HG03095 (cell line): ENCODE results near the gene SNX21.
"Not testable (repeated sequence)": the region's sequence is repeated elsewhere in the genome, so short reads cannot be mapped to it uniquely, and the experiment has no call there.

Experiments
- ATAC-seq: cut with Tn5 transposase; IDR thresholded peaks from one replicate; pipeline ENCODE4 v1.9.1; 2021; ENCODE audit warnings: moderate library complexity; ENCODE audit not compliant: unreplicated experiment

Gene SNX21

DNA sequence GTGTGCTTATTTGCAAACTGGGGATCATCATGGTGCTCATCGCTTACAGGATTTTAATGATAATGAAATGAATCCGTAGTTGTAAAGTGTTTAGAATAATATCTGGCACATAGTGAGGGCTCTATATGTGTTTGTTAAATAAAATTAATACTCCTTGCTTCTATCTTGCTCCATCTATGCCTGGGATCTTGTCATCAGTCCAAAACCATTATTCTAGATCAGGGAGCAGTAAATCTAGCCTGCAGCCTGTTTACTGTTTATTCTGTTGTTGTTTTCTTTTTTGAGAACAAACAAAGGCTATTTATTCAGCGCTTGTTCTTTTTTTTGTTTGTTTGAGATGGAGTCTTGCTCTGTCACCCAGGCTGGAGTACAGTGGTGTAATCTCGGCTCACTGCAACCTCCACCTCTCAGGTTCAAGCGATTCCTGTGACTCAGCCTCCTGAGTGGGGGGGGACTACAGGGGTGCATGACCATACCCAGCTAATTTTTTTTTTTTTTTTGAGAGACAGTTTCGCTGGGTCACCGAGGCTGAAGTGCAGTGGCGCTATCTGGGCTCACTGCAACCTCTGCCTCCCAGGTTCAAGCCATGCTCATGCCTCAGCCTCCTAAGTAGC lies 15.5 kb downstream of the SNX21 start:
- ATAC-seq, result no peak

DNA sequence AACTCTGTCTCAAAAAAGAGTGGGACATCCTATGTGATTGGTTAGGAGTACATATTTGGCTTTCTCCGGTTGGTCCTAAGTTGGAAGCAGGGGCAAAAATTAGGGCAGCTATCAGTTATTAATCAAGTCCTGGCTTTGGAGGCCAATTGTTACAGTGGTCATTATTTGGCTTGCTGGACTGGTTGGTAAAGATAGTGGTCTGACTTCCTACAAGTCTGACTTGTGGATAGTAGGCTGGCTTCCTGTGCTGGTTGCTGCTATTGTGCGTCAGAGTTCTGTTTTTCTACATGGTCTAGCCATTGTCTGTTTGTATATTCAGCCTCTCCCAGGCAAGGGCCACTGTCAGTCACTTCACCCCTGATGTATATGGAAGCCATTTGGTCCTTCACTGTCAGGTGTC lies 16.6 kb downstream of the SNX21 start:
- ATAC-seq, result no peak

DNA sequence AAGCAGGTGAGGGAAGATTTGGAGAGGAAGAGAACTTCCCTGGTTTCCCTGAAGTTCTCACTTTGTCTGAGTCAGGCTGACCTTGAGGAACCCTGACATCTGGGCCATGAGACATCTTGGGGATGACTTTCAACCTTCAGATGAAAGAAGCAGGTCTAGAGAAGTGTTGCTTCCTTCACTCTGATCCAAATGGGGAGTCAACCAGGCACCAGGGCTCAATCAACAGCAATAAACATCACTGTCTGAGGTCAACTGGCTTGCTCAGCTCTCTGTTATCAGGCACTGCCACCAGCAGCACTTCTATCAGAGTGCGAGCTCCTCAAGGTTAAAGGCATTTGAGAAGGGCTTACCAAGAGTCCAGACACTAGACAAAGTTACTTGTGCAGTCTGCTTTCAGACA lies 17.3 kb downstream of the SNX21 start:
- no peak for ATAC-seq

DNA sequence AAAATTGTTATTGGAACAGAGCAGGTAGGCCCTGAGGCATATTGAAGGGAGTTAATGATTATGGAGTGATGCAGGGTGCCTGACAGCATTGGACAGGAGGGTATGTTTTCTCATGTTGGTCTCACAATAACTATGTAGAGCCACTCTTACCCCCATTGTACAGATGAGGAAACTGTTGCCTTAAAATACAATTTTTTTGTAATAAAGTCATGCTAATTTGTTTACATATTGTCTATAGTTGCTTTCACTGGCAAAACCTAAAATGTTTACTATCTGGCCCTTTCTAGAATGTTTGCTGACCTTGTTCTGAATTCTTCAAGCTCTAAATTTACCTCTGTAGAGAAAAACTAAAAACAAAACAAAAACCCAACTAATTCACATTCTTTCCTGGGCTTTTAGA lies 17.9 kb downstream of the SNX21 start:
- no peak for ATAC-seq

DNA sequence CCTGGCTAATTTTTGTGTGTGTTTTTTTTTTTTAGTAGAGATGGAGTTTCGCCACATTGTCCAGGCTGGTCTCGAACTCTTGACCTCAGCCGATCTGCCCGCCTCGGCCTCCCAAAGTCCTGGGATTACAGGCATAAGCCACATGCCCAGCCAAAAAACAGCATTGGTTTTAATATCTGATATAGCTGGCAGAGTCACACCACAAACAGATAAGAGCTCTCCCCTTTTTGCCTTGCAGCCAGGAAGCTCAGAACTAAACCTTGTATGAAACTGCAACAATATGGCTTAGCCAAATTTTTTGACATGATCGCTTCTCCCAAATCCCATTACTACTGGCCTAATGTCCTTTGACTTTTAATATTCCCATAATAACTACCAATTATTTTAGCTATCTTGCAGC lies 18.7 kb downstream of the SNX21 start:
- ATAC-seq, result no peak

DNA sequence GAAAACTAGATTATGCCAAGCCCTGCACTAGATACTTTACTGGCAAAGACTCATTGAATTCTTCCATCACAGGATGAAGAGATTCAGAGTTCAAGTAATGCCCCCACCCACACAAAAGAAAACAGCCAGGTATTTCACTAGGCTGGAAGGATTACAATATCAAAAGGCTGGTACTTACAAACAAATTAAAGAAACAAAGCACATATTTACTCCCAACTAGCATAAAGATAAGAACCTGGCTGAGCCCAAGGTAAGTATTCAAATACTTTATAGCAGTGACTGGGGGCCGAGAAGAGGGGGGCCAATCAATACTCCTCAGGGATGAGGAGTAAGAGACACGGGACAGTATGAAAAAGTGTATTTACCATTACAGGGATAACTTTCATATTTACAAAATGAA lies 19.9 kb downstream of the SNX21 start:
- no peak for ATAC-seq

DNA sequence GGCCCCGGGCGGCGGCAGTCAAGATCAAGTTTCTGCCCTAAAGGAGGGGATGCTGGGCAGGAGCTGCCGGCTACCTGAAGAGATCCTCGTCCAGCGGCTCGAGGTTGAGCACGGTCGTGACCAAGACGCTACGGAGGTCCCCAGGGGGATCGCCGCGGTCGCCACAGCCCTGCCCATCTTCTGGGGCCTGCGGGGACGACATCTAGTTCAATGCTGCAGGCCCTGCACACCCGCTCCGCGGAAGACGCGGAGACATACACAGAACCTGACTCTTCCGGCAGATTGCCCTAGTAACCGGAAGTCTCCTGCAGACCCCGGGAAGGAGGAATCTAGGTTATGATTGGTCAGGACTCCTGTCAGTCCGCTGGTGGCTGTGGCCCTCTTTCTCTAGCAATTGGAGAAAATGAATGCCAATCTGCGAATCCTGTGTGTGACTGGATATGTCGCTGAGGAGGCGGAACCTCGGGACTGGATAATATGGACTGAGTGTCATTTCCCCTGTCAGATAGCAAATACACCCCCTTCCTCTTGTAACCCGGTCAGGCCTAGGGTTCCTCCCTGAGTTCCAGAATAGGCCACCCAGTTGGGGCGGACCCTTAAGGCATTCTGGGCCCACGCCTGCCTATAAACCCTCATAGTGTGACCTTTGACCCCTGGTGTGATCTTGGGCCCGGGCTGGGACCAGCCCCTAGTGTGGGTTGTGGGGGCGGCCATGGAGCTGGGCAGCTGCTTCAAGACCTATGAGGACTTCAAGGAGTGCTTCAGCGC lies 23.7 kb downstream of the SNX21 start, which contains the start of the genes ACOT8 and ZSWIM3:
Gene ACOT8 (minus strand): TSS at position 279 of the 768 bp plus-strand sequence. CDS start 77 bp downstream, at position 202.
Gene ZSWIM3 (plus strand): TSS at position 501 of the 768 bp plus-strand sequence. CDS start 212 bp downstream, at position 713.
- ATAC-seq, result peak; percentile 89

DNA sequence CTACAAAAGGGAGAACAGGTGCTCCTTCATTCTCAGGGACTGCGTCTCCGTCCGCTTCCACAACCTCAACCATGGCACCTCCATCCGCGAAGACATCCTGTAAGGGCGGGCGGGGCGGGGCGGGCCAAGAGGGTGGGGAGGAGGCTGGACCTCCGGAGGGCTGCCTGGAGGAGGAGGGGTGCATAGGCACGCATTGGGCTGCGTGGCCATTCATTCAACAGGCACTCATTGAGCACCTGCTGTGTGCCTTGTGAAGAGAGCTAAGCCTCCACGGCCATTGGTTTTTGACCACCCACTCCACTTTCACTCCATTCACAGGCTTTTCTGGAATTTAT lies 24.2 kb downstream of the SNX21 start:
- peak; percentile 24 for ATAC-seq

DNA sequence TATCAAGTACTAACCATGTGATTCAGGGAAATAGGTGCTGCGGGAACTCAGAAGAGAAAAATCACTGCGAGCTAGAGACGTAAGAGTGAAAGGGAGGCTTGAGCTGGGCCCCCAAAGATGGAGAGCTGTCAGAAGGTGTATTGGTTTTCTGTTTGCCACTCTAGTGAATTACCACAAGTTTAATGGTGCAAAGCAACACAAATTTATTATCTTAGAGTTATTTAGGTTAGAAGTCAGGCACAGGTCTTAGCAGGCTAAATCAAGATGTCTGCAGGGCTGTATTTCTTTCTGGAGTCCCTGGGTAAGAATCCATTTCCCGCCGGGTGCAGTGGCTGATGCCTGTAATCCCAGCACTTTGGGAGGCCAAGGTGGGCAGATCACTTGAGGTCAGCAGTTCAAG lies 26.3 kb downstream of the SNX21 start:
- ATAC-seq, result no peak

DNA sequence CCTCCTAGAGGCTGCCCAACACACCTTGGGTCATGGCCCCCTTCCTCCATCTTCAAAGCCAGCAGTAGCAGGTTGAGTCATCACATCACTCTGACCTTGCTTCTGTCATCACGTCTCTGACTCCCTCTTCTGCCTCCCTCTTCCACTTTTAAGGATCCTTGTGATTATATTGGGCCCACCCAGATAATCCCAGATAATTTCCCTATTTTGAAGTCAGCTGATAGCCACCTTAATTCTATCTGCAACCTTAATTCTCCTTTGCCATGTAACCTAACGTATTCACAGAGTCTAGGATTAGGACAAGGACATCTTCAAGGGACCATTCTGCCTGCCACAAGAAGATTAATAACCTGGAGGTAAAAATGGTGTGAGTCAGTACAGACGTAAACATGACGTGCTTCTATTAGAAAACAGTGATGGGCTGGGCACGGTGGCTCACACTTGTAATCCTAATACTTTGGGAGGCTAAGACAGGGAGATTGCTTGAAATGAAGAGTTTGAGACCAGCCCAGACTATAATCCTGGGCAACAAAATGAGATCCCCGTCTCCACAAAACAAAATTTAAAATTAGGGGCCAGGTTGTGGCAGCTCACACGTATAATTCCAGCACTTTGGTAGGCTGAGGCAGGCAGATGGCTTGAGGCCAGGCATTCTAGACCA lies 27.1 kb downstream of the SNX21 start:
- ATAC-seq, result no peak

DNA sequence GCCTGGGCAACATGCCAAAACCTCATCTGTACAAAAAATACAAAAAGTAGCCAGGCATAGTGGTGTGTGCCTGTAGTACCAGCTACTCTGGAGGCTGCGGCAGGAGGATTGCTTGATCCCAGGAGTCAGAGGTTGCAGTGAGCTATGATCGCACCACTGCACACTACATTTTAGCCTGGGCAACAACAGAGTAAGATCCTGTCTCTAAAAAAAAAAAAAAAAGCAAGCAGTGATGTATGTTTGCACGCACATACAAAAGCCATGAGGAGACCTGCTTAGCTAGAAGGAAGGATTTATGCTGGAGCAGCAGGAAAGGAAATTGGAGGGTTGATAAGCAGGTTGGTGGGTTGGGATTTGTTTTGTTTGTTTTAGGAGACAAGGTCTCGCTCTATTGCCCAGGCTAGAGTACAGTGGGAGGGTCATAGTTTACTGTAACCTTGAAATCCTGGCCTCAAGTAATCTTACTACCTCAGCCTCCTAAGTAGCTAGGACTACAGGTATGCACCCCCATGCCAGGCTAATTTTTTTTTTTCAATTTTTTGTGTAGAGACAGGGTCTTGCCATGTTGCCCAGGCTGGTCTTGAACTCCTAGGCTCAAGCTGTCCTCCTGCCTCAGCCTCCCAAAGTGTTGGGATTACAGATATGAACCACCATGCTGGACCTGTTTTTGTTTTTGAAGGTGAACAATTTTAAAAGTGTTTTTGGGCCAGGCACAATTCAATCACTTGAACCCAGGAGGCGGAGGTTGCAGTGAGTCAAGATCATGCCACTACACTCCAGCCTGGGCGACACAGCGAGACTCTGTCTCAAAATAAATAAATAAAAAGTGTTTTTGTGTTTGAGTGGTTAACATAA lies 27.8 kb downstream of the SNX21 start:
- no peak for ATAC-seq

DNA sequence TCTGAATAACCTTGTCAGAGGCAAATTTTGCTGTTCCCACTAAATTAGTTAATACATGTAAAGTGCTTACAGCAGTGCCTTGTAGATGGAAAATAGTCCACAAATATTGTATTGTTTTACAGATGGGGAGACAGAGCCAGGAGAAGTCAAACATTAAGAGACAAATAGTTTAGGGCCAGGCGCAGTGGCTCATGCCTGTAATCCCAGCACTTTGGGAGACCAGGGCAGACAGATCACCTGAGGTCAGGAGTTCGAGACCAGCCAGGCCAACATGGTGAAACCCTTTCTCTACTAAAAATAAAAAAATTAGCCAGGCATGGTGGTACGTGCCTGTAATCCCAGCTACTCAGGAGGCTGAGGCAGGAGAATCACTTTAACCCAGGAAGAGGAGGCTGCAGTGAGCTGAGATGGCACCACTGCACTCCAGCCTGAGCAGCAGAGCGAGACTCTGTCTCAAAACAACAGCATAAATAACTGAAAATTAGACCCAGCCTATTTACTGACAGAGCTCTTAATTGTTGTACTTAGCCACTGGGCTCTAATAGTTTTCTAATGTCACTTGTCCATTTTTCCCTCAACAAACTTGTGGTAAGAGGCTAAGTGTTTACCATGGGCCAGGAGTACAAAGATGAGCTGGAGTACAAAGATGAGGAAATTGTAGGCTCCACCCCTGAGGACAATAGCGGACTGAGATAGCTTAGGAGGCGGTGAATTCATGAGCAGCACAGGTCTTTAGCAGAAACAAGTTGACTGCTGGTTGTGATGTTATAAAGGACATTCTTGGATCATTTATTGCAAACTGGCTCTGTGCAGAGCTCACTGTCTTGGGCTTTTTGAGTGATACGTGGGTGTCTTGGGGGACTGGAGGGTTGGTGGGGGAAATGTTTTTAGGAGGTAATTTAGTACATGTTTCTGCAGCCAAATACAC lies 30.2 kb downstream of the SNX21 start:
- ATAC-seq, result no peak

DNA sequence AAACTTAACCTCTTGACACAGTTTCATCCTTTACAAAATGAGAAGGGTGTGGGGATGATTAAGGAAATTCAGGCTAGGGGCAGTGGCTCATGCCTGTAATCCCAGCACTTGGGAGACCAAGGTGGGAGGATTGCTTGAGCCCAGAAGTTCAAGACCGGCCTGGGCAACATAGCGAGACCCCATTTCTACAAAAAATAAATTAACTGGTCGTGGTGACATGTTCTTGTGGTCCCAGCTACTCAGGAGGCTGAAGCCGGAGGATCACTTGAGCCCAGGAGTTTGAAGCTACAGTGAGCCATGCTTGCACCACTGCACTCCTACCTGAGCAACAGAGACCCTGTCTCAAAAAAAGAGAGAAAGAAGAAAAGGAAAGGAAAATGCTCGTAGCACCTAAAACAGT lies 32.9 kb downstream of the SNX21 start:
- no peak for ATAC-seq

DNA sequence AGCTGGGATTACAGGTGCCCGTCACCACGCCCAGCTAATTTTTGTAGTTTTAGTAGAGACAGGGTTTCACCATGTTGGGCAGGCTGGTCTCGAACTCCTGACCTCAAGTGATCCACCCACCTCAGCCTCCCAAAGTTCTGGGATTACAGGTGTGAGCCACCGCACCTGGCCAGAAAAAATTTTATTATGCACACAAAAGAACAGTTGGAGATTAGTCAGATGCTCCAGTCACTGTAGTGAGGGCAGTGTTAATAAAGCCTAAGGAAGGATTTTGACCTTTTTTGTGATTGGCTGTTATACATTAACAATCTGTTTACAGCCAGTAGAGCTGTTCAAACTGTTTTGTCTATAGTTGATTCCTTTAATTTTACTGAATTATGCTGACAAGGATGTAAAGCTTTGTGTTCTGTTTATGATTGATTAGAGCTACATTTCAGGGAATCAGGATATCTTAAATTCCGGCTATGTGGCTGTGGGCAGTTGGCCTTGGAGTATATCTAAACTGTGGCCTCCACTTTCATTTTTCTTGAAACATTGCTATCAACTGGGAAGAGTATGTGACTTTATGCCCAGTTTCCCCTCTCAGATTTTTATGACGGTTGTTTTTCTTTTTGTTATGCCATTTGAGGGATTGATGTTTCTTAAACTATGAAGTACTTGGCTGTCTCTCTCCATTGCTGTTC lies 33.7 kb downstream of the SNX21 start:
- no peak for ATAC-seq

DNA sequence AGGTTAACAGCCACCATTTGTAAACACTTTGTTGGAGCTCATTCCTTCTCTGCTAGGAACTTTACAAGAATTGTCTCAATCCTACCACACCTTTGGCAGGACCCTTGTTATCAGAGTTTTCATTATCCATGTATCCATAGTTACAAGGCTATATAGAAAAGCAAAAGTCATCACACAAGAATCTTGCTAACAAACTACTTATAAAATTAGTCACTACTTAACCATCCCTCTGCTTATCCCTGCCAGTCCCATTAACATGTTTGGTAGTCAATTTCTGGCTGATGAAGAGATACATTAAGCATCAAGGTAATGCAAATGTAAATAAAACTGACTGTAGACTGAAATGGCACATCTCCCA lies 34.2 kb downstream of the SNX21 start:
- no peak for ATAC-seq

DNA sequence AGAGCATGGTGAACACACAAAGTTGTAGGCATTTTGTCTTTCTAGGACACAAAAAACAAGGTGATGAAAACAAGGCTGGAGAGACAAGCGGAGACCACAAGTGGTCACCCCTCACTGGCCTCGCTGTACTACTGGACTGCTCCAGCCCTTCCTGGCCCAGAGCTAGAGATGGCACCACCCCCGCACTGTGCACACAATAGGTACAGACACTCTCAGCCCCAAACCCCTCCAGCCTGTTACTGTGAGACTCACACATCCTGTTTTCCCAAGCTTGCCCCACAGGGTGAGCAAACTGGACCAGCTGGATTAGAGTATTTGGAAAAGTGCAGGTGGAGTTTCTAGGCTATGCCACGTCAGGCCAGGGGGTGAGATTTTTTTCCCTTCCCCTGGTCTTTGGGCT lies 39.0 kb downstream of the SNX21 start:
- no peak for ATAC-seq

DNA sequence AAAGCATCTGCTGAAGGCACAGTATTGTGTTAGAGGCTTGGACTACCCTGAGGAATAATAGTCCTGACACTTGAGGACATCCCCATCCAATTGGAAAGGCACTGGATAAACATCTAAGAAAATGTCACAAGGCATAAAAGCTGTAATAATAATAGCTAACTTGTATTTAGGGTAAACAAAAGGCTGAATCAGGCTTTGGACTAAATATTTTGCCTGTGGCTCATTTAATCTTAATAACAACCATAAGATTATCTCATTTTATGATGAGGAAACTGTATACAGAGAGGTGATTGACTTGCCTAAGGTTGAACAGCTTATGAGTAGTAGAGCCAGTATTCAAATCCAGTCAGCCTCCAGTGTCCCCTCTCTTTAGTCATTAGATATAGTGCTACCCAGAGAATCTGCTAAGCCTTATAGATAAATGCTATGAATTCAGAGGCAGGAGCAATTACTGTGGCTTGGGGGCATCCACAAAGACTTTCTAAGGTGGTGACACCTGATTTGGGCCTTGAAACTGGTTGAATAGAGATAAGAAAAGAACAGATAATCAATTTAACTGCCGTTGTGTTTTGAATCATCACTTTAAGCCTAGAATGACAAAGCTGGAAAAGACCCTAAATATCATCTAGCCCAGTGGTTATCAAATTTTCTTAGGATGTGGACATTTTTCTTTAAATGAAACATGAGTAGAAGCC lies 40.0 kb downstream of the SNX21 start:
- no peak for ATAC-seq

DNA sequence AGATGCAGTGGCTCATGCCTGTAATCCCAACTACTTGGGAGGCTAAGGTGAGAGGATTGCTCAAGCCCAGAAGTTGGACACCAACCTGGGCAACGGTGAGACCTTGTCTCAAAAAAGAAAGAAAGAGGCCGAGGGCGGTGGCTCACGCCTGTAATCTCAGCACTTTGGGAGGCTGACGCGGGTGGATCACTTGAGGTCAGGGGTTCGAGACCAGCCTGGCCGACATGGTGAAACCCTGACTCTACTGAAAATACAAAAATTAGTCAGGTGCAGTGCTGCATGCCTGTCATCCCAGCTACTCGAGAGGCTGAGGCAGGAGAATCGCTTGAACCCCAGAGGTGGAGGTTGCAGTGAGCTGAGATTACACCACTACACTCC lies 40.5 kb downstream of the SNX21 start:
- ATAC-seq, result not testable (repeated sequence)

DNA sequence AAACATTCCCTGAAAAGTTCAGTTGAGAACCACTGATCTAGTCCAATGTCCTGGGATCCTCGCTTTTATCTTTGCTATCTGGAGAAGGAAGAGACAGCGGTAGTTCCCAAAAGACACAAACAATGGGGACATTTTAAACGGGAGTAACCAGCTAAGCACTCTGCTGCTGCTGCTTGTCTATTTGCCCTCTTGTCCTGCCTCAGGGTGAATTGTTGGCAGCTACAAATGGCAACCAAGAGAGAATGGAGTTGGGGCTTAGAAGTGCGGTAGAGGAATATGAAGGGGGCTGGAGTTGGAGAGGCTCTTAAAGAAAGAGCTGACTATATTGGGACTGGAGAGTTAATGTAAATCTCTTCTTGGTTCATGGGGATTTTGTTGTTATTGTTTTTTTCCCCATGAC lies 41.0 kb downstream of the SNX21 start:
- no peak for ATAC-seq
